Left lung (tissue), 10 donors: ENCODE data around the gene KLC1. TPM values are rescaled to one million over a fixed set of nuclear protein-coding genes. Genes with fewer than 3 reads are reported as not detected.

Experiments
- ATAC-seq: fragments of 200-7000 bp; cut with Tn5 transposase; one replicate; pipeline ENCODE4 v1.9.1; 2020; ENCODE audit warnings: moderate library complexity
- DNase-seq, 4 donors: peaks; one replicate each; pipeline ENCODE4 v3.0.0-alpha.2; 2013 to 2020
- H3K27ac ChIP-seq, 2 donors: fragments of 200-600 bp; sonication (generic) in 1 of 2; one replicate each; pipeline versions ENCODE4 v1.5.0 to v1.8.0; 2020 to 2021
- H3K27me3 ChIP-seq, 2 donors: fragments of 200-600 bp; sonication (generic) in 1 of 2; one replicate each; pipeline versions ENCODE4 v1.5.0 to v1.8.0; 2020 to 2021
- H3K36me3 ChIP-seq, 2 donors: fragments of 200-600 bp; sonication (generic) in 1 of 2; one replicate each; pipeline versions ENCODE4 v1.5.0 to v1.8.0; 2020 to 2021
- H3K4me1 ChIP-seq, 2 donors: fragments of 200-600 bp; one replicate each; pipeline ENCODE4 v1.8.0; 2021
- H3K4me3 ChIP-seq, 2 donors: fragments of 200-600 bp; sonication (generic) in 1 of 2; one replicate each; pipeline versions ENCODE4 v1.5.0 to v1.8.0; 2020 to 2021; ENCODE audit warnings: mild to moderate bottlenecking in 1 of 2
- H3K9me3 ChIP-seq, 2 donors: fragments of 200-600 bp; sonication (generic) in 1 of 2; one replicate each; pipeline versions ENCODE4 v1.5.0 to v1.8.0; 2020 to 2021
- CTCF ChIP-seq, 2 donors: fragments of 200-600 bp; sonication (generic) in 1 of 2; IDR thresholded peaks; one replicate each; pipeline versions ENCODE4 v1.5.0 to v1.8.0; 2021; ENCODE audit warnings: antibody characterized with exemption in 2 of 2
- intact Hi-C, 2 donors: fragments of 100-400 bp; cut with DNase I; formaldehyde crosslinking; loops; one replicate each; pipeline versions ENCODE4 v1.11.2 to v1.14.2; 2022
- polyA plus RNA-seq, 6 donors: library from polyadenylated mRNA; unstranded; fragments of 120-200 nt; gene quantifications; one replicate each; pipeline ENCODE4 v1.2.1, GENCODE V29; 2013; ENCODE audit not compliant: insufficient read length in 6 of 6
- total RNA-seq, 2 donors: library from RNA; stranded (reverse); fragmentation: NEBNext Ultra II Directional; extraction: Animal tissue kit (Norgen Biotek cat#: 25700); gene quantifications; one replicate each; pipeline ENCODE4 v1.2.1, GENCODE V29; 2021
- donor health status: DM: no; HTN: yes; CAD: no.
- donor health status: DM: no; HTN: no; CAD: no.

Gene KLC1
- total and polyA plus RNA-seq, 8 donors, result 126 to 185 (median 156) TPM

DNA sequence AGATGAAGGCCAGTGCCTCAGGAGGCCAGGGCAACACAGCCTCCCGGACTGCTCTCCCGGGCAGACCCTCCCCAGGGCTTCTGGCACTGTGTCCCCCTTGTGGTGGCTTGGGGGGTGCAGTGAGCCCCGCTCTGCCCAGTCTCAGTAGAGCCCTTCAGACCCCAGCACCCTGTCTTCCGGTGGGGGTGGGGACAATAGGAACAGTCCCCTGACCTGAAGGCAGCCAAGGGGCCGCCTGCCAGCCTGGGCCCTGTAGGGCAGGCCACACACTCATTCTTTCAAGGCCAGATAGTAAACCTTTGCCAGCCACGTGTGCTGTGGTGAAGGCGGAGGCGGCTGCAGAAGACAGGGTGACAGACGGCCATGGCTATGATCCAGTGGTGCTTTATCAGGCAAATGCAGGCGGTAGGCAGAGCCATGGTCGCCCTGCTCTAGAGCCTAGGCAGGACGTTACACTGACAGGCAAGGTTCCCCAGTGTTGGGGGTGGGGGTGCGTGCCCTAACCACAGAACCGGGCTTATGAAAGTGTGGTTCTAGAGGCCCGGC, 101.6 kb downstream of the KLC1 start:
- DNase-seq (peak in 1 of 4 donors; percentile 59), ATAC-seq (no peak)
- Histone ChIP-seq H3K27me3 (no peaks in the 10 kb centered on the region), H3K36me3 (peaks cover 0 to 84% of the 10 kb centered on the region in 2 donors), H3K4me1 (peaks cover 0 to 6% of the 10 kb centered on the region in 2 donors), H3K4me3 (no peak overlapping the region), H3K9me3 (no peaks in the 10 kb centered on the region), H3K27ac (no peak overlapping the region)
- intact Hi-C loops, result no loop called here
- no peak for TF ChIP-seq CTCF (IDR thresholded peaks at IDR 0.05)

GRCh38 chr14:103731481-103731880, 102.5 kb downstream of the KLC1 start:
- peak in 2 of 4 donors; percentile 22 to 69 for DNase-seq
- no peaks in the 10 kb centered on the region for H3K9me3 ChIP-seq
- no peak for ATAC-seq
- intact Hi-C loops, result no loop called here
- no peak overlapping the region for H3K27ac ChIP-seq
- H3K4me1 ChIP-seq, result peaks cover 0 to 6% of the 10 kb centered on the region in 2 donors
- H3K4me3 ChIP-seq, result no peak overlapping the region
- no peak for TF ChIP-seq CTCF (IDR thresholded peaks at IDR 0.05)
- peaks cover 0 to 82% of the 10 kb centered on the region in 2 donors for H3K36me3 ChIP-seq
- H3K27me3 ChIP-seq, result no peaks in the 10 kb centered on the region

DNA sequence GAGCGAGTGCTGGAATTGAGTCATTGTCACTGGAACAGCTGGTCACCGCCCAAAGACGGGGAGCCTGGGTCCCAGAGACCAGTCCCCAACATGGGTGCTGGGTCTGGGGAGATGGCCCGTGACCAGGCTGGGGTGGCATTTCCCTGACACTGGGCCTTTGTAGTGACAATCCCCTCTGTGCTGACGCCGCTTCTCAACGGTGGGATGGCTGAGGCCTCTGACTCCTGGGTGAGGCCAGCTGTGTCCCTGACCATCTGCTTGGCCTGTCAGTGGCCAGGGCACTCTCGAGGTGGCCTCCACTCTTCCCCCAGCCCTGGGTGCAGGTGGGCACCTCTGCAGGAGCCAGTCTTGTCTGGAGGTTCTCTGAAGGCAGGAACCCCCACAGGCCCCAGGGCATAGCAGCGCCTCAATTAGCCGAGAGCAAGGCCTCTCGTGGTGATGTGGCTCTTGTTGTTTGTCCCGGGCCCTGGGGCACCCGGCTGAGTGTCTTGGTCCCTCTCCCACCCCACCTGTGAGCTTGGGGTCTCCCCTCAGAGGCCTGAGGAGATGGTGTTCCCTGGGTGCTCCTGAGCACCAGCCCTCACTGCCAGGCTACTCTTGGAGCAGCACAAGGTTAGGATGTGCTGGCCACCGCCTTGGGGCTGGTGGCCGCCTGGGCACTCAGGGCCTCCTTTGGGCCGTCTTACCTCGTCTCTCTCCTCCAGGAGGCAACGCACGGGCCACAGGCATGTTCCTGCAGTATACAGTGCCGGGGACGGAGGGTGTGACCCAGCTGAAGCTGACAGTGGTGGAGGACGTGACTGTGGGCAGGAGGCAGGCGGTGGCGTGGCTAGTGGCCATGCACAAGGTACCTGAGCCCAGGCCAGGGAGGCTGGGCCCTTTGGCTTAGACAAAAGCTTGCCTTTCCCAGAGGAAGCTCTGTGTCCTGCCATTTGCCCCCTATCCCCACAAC, 103.2 kb downstream of the KLC1 start:
- H3K36me3 ChIP-seq, result peaks cover 0 to 90% of the 10 kb centered on the region in 2 donors
- H3K27ac ChIP-seq, result no peak overlapping the region
- peaks cover 0 to 6% of the 10 kb centered on the region in 2 donors for H3K4me1 ChIP-seq
- H3K9me3 ChIP-seq, result no peaks in the 10 kb centered on the region
- H3K4me3 ChIP-seq, result no peak overlapping the region
- no peak for TF ChIP-seq CTCF (IDR thresholded peaks at IDR 0.05)
- no peaks in the 10 kb centered on the region for H3K27me3 ChIP-seq
- intact Hi-C loops, result no loop called here
- DNase-seq, result peak in 2 of 4 donors; percentile 21 to 72
- no peak for ATAC-seq

DNA sequence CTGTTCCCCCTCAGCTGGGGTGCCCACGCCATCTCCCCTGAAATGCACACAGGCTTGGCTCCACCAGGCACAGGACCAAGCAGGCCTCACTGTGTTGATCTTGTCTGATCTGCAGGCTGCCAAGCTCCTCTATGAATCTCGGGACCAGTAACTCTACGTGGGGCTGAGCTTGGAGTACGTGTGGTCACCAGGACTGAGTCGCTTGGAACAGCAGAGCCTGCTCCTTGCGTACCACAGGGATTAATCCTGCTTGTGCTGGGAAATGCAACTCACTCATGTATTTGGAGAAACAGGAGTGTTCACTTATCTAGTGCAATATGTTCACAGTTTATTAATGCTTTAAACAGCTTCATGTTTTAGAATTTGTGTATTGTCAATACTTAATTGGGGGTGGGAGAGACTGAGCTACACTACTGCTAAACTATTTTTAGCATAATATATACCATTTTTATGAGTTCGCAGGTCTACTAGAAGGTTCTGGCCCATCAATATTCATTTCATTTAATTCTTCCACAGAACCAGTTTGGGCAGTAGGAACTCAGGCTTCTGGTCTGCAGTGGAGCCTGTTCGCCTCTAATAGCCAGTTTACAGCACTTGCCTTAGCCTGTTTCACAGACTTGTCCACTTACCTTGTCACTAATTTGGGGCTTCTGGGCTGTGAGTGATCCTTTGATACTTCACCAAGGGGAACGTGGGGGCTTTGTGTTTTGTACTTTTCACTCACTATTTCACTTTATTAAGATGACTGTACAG, 104.0 kb downstream of the KLC1 start:
- TF ChIP-seq CTCF (IDR thresholded peaks at IDR 0.05), result no peak
- no peak overlapping the region for H3K27ac ChIP-seq
- H3K36me3 ChIP-seq, result peaks cover 0 to 91% of the 10 kb centered on the region in 2 donors
- DNase-seq (no peak), ATAC-seq (no peak)
- H3K9me3 ChIP-seq, result no peaks in the 10 kb centered on the region
- intact Hi-C loops, result no loop called here
- H3K4me3 ChIP-seq, result no peak overlapping the region
- peaks cover 0 to 6% of the 10 kb centered on the region in 2 donors for H3K4me1 ChIP-seq
- no peaks in the 10 kb centered on the region for H3K27me3 ChIP-seq
